GM20431 (cell line): Measurements from ENCODE around the gene SLC38A8.

Experiments used
- in situ Hi-C: fragments of 300-500 bp; cut with MseI, MboI; formaldehyde crosslinking; loops from one replicate; pipeline ENCODE4 v1.15.0; 2020; ENCODE audit warnings: low sequenced_read_pairs; ENCODE audit not compliant: unreplicated experiment

Gene SLC38A8

DNA sequence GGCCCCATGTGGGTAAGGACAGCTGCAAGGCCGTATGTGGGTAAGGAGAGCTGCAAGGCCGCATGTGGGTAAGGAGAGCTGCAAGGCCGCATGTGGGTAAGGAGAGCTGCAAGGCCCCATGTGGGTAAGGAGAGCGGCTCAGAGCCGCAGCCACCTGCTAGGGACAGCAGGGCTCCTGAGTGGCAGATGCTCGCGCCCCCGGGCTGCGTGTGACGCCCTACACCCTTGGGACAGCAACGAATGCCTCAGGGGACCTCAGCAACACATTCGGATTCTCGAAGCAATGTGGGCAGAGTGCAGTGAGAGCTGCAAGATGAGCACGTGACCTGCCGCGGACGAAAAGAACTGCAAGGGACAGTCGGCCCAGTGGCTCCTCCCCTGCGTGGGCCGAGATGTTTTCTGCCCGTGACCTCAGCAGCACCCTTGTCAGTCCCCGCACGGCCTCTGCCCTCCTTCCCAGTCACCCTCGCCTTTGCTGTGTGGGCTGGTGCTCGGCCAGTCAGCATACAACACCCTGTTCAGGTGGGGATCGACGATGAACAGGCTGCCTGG lies 9.6 kb upstream of the SLC38A8 start:
- in situ Hi-C loops = no loop called here

GRCh38 chr16:84050316-84050715 lies 7.7 kb upstream of the SLC38A8 start:
- in situ Hi-C loops = no loop called here

GRCh38 chr16:84049403-84050060 lies 6.9 kb upstream of the SLC38A8 start:
- in situ Hi-C loops = no loop called here

GRCh38 chr16:84048871-84049270 lies 6.3 kb upstream of the SLC38A8 start:
- in situ Hi-C loops = no loop called here

- in situ Hi-C loops = no loop called here
Measured at GRCh38 chr16:84048270-84048669, 5.7 kb upstream of the SLC38A8 start.

GRCh38 chr16:84047626-84048025 lies 5.0 kb upstream of the SLC38A8 start:
- in situ Hi-C loops = no loop called here

DNA sequence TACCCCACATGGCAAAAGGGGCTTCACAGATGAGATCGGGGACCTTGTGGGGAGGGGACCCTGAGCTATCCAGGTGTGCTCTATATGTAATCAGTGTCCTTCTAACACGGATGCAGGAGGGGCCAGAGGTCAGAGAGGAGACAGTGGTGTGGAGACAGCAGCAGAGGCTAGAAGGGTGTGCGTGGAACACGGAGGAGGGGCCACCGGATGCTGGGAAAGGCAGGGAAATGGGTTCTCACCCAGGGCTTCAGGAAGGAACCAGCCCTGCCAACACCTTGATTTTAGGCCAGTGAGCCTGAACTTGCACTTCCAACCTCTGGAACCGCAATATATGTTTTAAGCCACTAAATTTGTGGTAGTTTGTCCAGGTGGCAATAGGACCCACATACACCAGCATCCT lies 4.6 kb upstream of the SLC38A8 start:
- in situ Hi-C loops = no loop called here

DNA sequence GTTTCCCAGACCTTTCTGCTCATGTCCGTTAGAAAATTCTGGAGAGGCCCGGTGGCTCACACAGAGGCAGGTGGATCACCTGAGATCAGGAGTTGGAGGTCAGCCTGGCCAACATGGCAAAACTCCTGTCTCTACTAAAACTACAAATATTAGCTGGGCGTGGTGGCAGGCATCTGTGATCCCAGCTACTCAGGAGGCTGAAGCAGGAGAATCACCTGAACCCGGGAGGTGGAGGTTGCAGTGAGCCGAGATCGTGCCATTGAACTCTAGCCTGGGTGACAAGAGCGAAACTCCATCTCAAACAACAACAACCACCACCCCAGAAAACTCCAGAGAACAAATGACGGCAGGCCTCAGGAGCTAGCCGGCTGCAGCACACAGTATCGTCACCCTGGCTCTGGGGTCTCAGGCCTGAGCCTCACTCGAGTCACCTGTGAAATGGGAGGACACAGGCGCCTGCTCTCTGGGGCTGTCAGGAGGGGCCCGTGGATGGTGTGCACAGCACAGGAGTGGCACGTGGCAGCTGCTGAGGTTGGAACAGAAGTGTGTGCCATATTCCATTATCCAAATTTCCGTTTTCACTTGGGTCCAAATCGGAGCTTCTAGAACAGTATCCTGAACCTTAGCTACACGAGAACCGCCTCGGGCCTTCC lies 3.3 kb upstream of the SLC38A8 start:
- in situ Hi-C loops = no loop called here

DNA sequence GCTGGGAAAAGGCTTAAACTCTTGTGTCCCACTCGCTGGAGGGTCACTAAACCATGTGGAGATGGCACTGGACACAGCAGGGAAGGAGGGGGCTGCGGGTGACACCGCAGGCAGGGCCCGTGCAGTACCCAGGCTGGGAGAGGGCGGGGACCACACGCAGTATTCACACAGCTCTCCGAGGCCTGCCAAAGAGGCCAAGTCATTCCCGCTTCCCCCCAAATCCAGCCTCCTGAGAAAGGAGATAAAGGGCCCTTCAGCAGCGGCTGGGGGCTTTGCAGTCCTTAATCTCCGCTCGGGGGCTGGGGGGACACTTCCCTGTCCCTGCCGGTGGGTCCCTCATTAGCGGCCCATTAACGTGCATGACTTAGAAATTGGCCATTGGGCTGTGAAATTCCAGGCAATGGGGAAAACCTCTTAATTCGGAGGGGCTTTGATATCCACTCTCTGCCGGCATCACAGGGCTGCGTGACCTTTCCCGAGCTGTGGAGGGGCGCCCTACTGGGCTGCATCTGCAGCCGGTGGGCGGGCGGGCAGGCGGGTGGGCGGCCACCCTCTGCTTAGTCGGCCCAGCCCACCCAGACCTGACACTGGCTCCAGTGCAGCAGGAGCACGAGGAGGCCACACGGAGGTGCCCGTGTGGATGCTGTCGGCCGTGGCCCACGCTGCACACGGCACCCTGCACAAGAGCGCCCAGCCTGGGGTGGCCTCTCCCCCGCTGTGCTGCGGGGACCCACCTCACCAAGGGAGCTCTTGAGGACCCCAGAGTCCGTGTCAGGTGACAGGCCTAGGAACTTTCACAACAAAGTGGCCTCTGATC lies 2.6 kb upstream of the SLC38A8 start:
- in situ Hi-C loops = no loop called here

DNA sequence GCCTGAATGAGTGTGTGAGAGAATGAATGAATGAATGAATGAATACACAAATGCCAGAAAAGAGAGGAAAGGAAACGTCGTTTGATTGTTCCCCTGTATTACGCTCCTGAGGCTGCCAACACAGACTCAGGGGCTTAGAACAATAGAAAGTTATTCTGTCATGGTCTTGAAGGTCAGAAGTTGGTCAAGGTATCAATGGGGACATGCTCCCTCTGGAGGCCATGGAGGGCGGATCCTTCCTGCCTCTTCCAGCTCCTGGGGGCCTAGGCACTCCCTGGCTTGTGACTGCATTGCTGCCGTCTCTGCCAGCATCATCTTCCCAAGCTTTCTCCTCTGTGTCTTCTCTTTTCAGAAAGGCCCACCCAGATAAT lies 1.5 kb upstream of the SLC38A8 start:
- in situ Hi-C loops = no loop called here

- in situ Hi-C loops = no loop called here
Measured at GRCh38 chr16:84043486-84044117, 1.0 kb upstream of the SLC38A8 start.

DNA sequence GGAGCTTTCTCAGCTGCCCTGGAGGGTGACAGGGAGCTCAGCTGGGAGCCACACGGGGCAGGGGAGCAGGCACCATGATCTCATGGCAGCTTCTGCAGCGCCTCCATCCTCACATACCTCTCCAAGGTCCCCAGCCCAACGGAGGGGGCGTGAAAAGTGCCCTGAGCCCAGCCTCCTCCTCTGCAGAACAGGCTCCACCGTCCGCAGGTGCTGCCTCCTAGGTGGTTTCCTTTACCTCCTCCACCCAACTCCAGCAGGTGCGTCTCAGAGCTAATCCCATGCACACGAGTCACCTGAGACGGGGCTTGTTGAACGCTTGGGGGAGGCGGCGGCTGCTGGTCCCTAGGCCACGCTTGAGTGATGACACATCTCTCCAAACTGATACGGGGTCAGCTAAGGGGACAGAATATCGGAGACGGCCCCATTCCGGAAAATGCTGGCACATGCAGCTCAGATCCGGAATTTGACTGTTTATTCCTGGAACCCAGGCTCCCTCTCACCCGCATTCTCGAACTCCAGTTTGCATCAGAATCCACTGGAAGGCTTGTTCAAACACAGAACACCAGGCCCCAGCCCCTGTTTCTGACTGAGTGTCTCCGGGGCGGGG lies 387 bp upstream of the SLC38A8 start:
- in situ Hi-C loops = no loop called here

DNA sequence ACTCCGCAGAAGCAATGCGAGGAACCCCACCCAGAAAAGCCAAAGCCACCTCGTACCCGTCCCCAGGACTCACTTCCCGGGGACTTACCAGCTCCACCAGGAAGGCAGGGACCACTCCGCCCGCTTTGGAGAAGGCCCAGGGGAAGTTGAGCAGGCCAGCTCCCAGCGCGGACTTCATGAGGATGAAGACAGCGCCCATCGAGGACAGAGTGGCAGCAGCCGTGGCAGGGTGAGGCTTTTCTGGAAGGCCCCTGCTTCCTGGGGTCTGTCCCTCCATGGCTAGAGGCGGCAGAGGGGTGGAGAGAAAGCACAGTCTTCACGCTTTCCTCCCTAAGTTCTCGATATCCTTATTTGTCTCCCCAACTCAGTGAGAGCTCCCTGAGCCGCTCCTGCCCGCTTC lies 714 bp downstream of the SLC38A8 start:
- in situ Hi-C loops = no loop called here

- in situ Hi-C loops = no loop called here
Measured at GRCh38 chr16:84040823-84041820, 1.5 kb downstream of the SLC38A8 start.

DNA sequence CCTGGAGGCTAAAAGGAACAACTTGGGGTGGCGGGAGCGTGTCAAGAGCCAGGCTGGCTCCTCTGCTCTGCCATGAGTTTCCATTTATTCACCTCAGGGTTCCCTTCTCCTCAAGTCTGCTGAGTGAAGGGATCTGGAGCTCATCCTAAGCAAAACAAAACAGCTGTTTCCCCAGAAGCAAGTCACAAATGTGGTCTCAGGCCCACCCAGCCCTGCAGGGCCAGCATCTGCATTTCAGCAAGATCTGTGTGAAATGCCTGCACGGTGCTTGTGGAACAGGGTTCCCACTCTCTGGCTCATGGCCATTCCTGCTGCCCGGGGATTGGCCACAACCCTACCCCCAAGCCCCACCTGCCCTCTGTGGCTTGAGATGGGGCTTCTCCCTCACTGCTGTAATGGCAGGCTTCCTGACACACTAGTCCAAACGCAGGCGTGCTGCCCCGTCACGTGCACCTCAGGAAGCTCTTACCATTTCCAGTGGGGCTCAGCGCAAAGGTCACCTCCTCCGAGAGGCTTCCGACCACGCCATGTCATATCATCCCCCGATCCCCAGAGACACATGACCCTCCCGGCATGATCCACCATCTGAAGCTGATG lies 2.3 kb downstream of the SLC38A8 start:
- in situ Hi-C loops = no loop called here

DNA sequence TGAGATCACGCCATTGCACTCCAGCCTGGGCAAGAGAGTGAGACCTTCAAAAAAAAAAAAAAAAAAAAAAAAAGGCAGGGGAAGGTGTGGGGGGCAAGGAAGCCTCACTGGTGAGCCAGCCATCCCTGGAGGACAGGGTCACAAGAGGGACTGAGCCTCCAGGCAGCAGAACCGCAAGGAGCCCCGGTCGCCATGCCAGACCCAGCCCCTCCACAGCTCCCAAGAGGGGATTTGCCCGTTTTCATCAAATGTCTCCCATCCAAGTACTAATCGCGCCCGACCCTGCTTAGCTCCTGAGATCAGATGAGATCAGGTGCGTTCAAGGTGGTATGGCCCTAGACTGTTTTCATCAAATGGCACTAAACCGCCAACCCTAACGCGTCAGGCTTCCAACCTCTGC lies 2.9 kb downstream of the SLC38A8 start:
- in situ Hi-C loops = no loop called here

DNA sequence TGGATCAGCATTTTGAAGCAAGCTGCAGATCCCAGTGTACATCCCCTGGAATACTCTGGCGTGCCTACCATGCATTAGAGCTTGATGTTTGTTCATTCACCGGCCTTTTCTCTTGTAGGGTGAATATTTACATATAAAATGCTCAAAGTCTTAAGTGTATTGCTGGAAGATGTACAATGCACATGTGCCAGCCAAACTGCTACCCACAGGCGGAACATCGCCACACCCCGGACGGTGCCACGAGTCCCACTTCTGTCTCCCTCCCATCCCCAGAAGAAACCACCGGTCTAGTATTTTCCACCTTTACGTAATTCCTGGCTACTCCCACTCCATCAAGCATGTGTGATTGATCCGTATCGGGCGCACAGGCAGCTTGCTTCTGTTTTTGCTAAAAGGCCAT lies 4.1 kb downstream of the SLC38A8 start:
- in situ Hi-C loops = no loop called here

DNA sequence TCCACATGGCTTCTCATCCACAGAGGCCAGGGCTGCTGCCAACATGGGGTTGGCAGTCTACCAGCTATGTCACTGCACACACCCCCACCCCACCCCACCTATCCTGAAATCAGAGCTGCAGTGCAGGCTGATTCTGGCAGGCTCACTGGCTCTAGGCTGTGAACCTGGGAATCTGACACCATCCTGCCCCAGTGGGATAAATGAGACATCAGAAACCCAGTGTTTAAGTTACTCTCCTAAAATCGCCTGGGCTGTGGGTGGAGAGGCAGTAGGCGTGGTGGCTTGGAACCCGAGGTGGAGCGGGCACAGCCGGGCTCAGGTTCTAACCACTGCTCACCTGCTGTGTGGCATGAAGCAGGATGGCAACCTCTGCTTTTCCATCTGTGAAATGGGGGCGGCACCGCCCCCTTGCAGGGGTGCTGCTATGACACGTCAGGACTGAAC lies 5.6 kb downstream of the SLC38A8 start:
- in situ Hi-C loops = no loop called here

DNA sequence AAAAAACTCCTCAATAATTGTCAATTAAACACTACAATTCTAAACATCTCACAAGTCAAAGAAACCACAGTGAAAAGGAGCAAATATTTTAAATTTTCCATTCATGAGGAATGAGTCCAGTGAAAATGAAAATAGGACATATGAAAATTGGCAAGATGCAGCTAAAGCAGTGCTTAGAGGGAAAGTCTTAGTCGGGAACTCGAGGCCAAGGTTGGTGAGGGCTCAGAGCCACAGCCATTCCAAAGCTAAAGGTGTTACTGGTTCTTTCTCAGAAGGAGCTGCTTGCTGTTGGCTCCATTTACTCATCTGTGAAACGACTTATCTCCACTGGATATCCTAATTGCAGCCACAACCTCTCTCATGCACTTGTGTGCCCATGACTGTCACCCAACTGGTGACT lies 6.5 kb downstream of the SLC38A8 start:
- in situ Hi-C loops = no loop called here
